ENCODE data around the gene AFAP1L1. TPM values are rescaled to one million over a fixed set of nuclear protein-coding genes. Genes with fewer than 3 reads are reported as not detected.

AFAP1L1 gene
- total and polyA plus RNA-seq, 9 of the 15 experiments (the other 6 are each of a cell fraction or from before 2014, with no cell fraction given): 0.01 to 0.12 (median 0.03) TPM; not detected in 4

GRCh38 chr5:149357370-149358293 is 86.0 kb downstream of the AFAP1L1 start, which contains the start of gene PCYOX1L (continued):
- TF ChIP-seq HOMEZ (CRISPR knock-in tag; IDR thresholded peaks at IDR 0.05) (no peak), CREB3 (tag; conservative IDR thresholded peaks at IDR 0.05; ENCODE audit: low read depth) (no peak), PRMT5 (CRISPR knock-in tag; IDR thresholded peaks at IDR 0.05) (no peak), ZNF3 (CRISPR knock-in tag; IDR thresholded peaks at IDR 0.05) (no peak), ZNF311 (CRISPR knock-in tag; IDR thresholded peaks at IDR 0.05) (no peak), ZFPM2 (CRISPR knock-in tag; IDR thresholded peaks at IDR 0.05) (no peak), CHAMP1 (IDR thresholded peaks at IDR 0.05) (no peak), ZNF592 (IDR thresholded peaks at IDR 0.05) (peak; percentile 20; the same call in 1 of the 2 replicates), RB1 (IDR thresholded peaks at IDR 0.05; ENCODE audit: low read depth) (peak; percentile 80), HDAC2 (IDR thresholded peaks at IDR 0.05) (no peak; the same call in 1 of the 2 replicates), MEIS2 (IDR thresholded peaks at IDR 0.05; ENCODE audit: partially characterized antibody) (peak; percentile 13), ZNF830 (CRISPR knock-in tag; IDR thresholded peaks at IDR 0.05) (no peak), RBFOX2 (IDR thresholded peaks at IDR 0.05; ENCODE audit: low read depth, low read length) (peak; percentile 94), CHD4 (IDR thresholded peaks at IDR 0.05; ENCODE audit: insufficient read depth, insufficient replicate concordance, low read depth, low read length, poor library complexity, severe bottlenecking) (no peak), HOXB6 (CRISPR knock-in tag; IDR thresholded peaks at IDR 0.05; ENCODE audit: borderline replicate concordance) (no peak), CBFA2T3 (IDR thresholded peaks at IDR 0.05) (0 out of 2 replicates have a peak, but pooled peaks have one; percentile 17), FOXA3 (CRISPR knock-in tag; conservative IDR thresholded peaks at IDR 0.05 in 1 of 2, IDR thresholded peaks at IDR 0.05 in 1 of 2) (no peak), PRPF4 (IDR thresholded peaks at IDR 0.05; ENCODE audit: insufficient read depth, low read depth, low read length, poor library complexity, severe bottlenecking) (no peak)

Data from K562 (cell line).